Measurements from ENCODE around the gene MARCHF3.

The MARCHF3 gene

GRCh38 chr5:126849101-126849678 is 181.2 kb downstream of the MARCHF3 start:
- H3K4me3 ChIP-seq (replicated peaks; ENCODE audit: low read depth, low read length): no peak overlapping the region
- DNase-seq (ENCODE audit: extremely low read depth, insufficient read length): no peak
- H3K36me3 ChIP-seq (ENCODE audit: control insufficient read depth, insufficient read depth, low read length): no peaks in the 10 kb centered on the region
- no peak for TF ChIP-seq CTCF (IDR thresholded peaks at IDR 0.05; ENCODE audit: insufficient read depth, low read length, poor library complexity, severe bottlenecking)
- no peaks in the 10 kb centered on the region for H3K27me3 ChIP-seq (replicated peaks; ENCODE audit: control insufficient read depth, insufficient read depth, low read length)

GRCh38 chr5:126848253-126848652 is 182.1 kb downstream of the MARCHF3 start:
- Histone ChIP-seq H3K27me3 (replicated peaks; ENCODE audit: control insufficient read depth, insufficient read depth, low read length) (no peaks in the 10 kb centered on the region), H3K36me3 (ENCODE audit: control insufficient read depth, insufficient read depth, low read length) (no peaks in the 10 kb centered on the region), H3K4me3 (replicated peaks; ENCODE audit: low read depth, low read length) (no peak overlapping the region)
- DNase-seq (ENCODE audit: extremely low read depth, insufficient read length): no peak
- TF ChIP-seq CTCF (IDR thresholded peaks at IDR 0.05; ENCODE audit: insufficient read depth, low read length, poor library complexity, severe bottlenecking): no peak

- no peak for TF ChIP-seq CTCF (IDR thresholded peaks at IDR 0.05; ENCODE audit: insufficient read depth, low read length, poor library complexity, severe bottlenecking)
- no peak for DNase-seq (ENCODE audit: extremely low read depth, insufficient read length)
- Histone ChIP-seq H3K4me3 (replicated peaks; ENCODE audit: low read depth, low read length) (no peak overlapping the region), H3K27me3 (replicated peaks; ENCODE audit: control insufficient read depth, insufficient read depth, low read length) (no peaks in the 10 kb centered on the region), H3K36me3 (ENCODE audit: control insufficient read depth, insufficient read depth, low read length) (no peaks in the 10 kb centered on the region)
These were observed 182.5 kb downstream of the MARCHF3 start for GRCh38 chr5:126847826-126848251.

GRCh38 chr5:126847456-126847820 is 182.9 kb downstream of the MARCHF3 start:
- Histone ChIP-seq H3K36me3 (ENCODE audit: control insufficient read depth, insufficient read depth, low read length) (no peaks in the 10 kb centered on the region), H3K27me3 (replicated peaks; ENCODE audit: control insufficient read depth, insufficient read depth, low read length) (no peaks in the 10 kb centered on the region), H3K4me3 (replicated peaks; ENCODE audit: low read depth, low read length) (no peak overlapping the region)
- no peak for DNase-seq (ENCODE audit: extremely low read depth, insufficient read length)
- no peak for TF ChIP-seq CTCF (IDR thresholded peaks at IDR 0.05; ENCODE audit: insufficient read depth, low read length, poor library complexity, severe bottlenecking)

- TF ChIP-seq CTCF (IDR thresholded peaks at IDR 0.05; ENCODE audit: insufficient read depth, low read length, poor library complexity, severe bottlenecking): no peak
- H3K4me3 ChIP-seq (replicated peaks; ENCODE audit: low read depth, low read length): no peak overlapping the region
- no peaks in the 10 kb centered on the region for H3K36me3 ChIP-seq (ENCODE audit: control insufficient read depth, insufficient read depth, low read length)
- DNase-seq (ENCODE audit: extremely low read depth, insufficient read length): no peak
- H3K27me3 ChIP-seq (replicated peaks; ENCODE audit: control insufficient read depth, insufficient read depth, low read length): no peaks in the 10 kb centered on the region
These were observed 183.5 kb downstream of the MARCHF3 start for GRCh38 chr5:126846744-126847455.

Measured in GM06990 (cell line).